ENCODE data around the gene MFRP. TPM values are rescaled to one million over a fixed set of nuclear protein-coding genes. Genes with fewer than 3 reads are reported as not detected.

MFRP gene
- total RNA-seq, 1 donor from 2014 or later: not detected

- no peak for DNase-seq (ENCODE audit: extremely low spot score, unreplicated experiment)
- Mint-ChIP-seq H3K9me3 (ENCODE audit: unreplicated experiment) (no peaks in the 10 kb centered on the region), H3K27ac (ENCODE audit: unreplicated experiment) (no peak overlapping the region), H3K4me1 (ENCODE audit: unreplicated experiment) (peaks cover 29% of the 10 kb centered on the region), H3K4me3 (ENCODE audit: unreplicated experiment) (no peak overlapping the region), H3K27me3 (ENCODE audit: unreplicated experiment) (peaks cover 13% of the 10 kb centered on the region), H3K36me3 (ENCODE audit: unreplicated experiment) (no peaks in the 10 kb centered on the region)
- TF ChIP-seq, protein P1, sequence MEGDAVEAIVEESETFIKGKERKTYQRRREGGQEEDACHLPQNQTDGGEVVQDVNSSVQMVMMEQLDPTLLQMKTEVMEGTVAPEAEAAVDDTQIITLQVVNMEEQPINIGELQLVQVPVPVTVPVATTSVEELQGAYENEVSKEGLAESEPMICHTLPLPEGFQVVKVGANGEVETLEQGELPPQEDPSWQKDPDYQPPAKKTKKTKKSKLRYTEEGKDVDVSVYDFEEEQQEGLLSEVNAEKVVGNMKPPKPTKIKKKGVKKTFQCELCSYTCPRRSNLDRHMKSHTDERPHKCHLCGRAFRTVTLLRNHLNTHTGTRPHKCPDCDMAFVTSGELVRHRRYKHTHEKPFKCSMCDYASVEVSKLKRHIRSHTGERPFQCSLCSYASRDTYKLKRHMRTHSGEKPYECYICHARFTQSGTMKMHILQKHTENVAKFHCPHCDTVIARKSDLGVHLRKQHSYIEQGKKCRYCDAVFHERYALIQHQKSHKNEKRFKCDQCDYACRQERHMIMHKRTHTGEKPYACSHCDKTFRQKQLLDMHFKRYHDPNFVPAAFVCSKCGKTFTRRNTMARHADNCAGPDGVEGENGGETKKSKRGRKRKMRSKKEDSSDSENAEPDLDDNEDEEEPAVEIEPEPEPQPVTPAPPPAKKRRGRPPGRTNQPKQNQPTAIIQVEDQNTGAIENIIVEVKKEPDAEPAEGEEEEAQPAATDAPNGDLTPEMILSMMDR (IDR thresholded peaks at IDR 0.05): no peak
Observed at GRCh38 chr11:119342023-119342300, 4.5 kb downstream of the MFRP start.

- Mint-ChIP-seq H3K27me3 (ENCODE audit: unreplicated experiment) (peaks cover 13% of the 10 kb centered on the region), H3K4me1 (ENCODE audit: unreplicated experiment) (peaks cover 32% of the 10 kb centered on the region), H3K27ac (ENCODE audit: unreplicated experiment) (peak overlapping the region; percentile 41), H3K9me3 (ENCODE audit: unreplicated experiment) (no peaks in the 10 kb centered on the region), H3K36me3 (ENCODE audit: unreplicated experiment) (no peaks in the 10 kb centered on the region), H3K4me3 (ENCODE audit: unreplicated experiment) (peak overlapping the region; percentile 65)
- TF ChIP-seq, protein P1 (IDR thresholded peaks at IDR 0.05): no peak
- DNase-seq (ENCODE audit: extremely low spot score, unreplicated experiment): no peak
Observed at GRCh38 chr11:119341222-119342022, 5.1 kb downstream of the MFRP start.

- TF ChIP-seq, protein P1 (IDR thresholded peaks at IDR 0.05): no peak
- H3K27ac Mint-ChIP-seq (ENCODE audit: unreplicated experiment): peak within 1 kb of the TSS; percentile 41
- peaks cover 40% of the 10 kb centered on the region for H3K4me1 Mint-ChIP-seq (ENCODE audit: unreplicated experiment)
- no peaks in the 10 kb centered on the region for H3K36me3 Mint-ChIP-seq (ENCODE audit: unreplicated experiment)
- H3K4me3 Mint-ChIP-seq (ENCODE audit: unreplicated experiment): peak within 1 kb of the TSS; percentile 65
- DNase-seq (ENCODE audit: extremely low spot score, unreplicated experiment): no peak
- peaks cover 10% of the 10 kb centered on the region for H3K27me3 Mint-ChIP-seq (ENCODE audit: unreplicated experiment)
- no peaks in the 10 kb centered on the region for H3K9me3 Mint-ChIP-seq (ENCODE audit: unreplicated experiment)
Observed at GRCh38 chr11:119340335-119341221, 5.9 kb downstream of the MFRP start, which contains the start of gene C1QTNF5. TSS of gene C1QTNF5 (minus strand) at chr11:119340883. CDS start at chr11:119340397, 486 bp downstream.

- Mint-ChIP-seq H3K27me3 (ENCODE audit: unreplicated experiment) (peaks cover 10% of the 10 kb centered on the region), H3K4me3 (ENCODE audit: unreplicated experiment) (peak overlapping the region; percentile 66), H3K4me1 (ENCODE audit: unreplicated experiment) (peaks cover 44% of the 10 kb centered on the region), H3K9me3 (ENCODE audit: unreplicated experiment) (no peaks in the 10 kb centered on the region), H3K27ac (ENCODE audit: unreplicated experiment) (no peak overlapping the region), H3K36me3 (ENCODE audit: unreplicated experiment) (no peaks in the 10 kb centered on the region)
- DNase-seq (ENCODE audit: extremely low spot score, unreplicated experiment): peak; percentile 93
- TF ChIP-seq, protein P1 (IDR thresholded peaks at IDR 0.05): peak; percentile 99
Observed at GRCh38 chr11:119339589-119340334, 6.7 kb downstream of the MFRP start.
